Measurements from ENCODE around the gene P2RX1.

DNA sequence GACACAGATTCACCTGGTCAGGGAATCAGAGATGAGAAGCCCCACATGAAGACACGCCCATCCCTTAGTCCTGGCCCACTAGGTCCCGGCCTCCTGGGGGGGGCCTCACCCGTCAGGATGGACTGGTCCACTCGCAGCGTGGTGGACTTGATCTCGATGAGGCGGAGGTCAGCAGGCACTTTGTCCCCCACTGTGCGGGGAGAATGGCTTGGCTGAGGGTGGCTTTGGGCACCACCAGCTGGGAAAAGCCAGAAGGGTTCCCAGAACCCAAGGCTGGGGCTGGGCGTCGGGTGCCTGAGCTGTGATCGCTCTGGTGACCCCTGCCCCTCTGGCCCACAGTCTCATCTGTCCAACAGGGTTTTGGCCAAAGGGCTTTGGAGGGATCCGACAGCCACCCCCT, 34.3 kb upstream of the P2RX1 start:
- TF ChIP-seq, protein P1, sequence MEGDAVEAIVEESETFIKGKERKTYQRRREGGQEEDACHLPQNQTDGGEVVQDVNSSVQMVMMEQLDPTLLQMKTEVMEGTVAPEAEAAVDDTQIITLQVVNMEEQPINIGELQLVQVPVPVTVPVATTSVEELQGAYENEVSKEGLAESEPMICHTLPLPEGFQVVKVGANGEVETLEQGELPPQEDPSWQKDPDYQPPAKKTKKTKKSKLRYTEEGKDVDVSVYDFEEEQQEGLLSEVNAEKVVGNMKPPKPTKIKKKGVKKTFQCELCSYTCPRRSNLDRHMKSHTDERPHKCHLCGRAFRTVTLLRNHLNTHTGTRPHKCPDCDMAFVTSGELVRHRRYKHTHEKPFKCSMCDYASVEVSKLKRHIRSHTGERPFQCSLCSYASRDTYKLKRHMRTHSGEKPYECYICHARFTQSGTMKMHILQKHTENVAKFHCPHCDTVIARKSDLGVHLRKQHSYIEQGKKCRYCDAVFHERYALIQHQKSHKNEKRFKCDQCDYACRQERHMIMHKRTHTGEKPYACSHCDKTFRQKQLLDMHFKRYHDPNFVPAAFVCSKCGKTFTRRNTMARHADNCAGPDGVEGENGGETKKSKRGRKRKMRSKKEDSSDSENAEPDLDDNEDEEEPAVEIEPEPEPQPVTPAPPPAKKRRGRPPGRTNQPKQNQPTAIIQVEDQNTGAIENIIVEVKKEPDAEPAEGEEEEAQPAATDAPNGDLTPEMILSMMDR (IDR thresholded peaks at IDR 0.05), result no peak
- no peak for TF ChIP-seq POLR2A (IDR thresholded peaks at IDR 0.05)
- TF ChIP-seq EP300 (IDR thresholded peaks at IDR 0.05), result no peak

Data from suprapubic skin (tissue), 3 donors.